Cerebellar cortex (tissue), 1 donor: Measurements from ENCODE around the gene HDDC2.
"Not testable (repeated sequence)": the region's sequence is repeated elsewhere in the genome, so short reads cannot be mapped to it uniquely, and the experiment has no call there.

Source experiments
- DNase-seq: peaks from one replicate; pipeline ENCODE4 v3.0.0-alpha.2; 2015; ENCODE audit warnings: low spot score

The HDDC2 gene

GRCh38 chr6:125306756-125307149 is 5.0 kb upstream of the HDDC2 start:
- no peak for DNase-seq

GRCh38 chr6:125304970-125305660 is 3.3 kb upstream of the HDDC2 start:
- DNase-seq = no peak

GRCh38 chr6:125303512-125303854 is 1.7 kb upstream of the HDDC2 start:
- no peak for DNase-seq

- DNase-seq = no peak
These were observed 1.2 kb upstream of the HDDC2 start for GRCh38 chr6:125302840-125303511.

- DNase-seq = peak; percentile 29
These were observed 754 bp downstream of the HDDC2 start for GRCh38 chr6:125300992-125301434.

GRCh38 chr6:125299257-125299656 is 2.5 kb downstream of the HDDC2 start:
- DNase-seq = no peak

GRCh38 chr6:125296471-125296870 is 5.3 kb downstream of the HDDC2 start:
- no peak for DNase-seq

GRCh38 chr6:125294925-125295324 is 6.8 kb downstream of the HDDC2 start:
- DNase-seq = peak; percentile 64

- DNase-seq = no peak
These were observed 7.7 kb downstream of the HDDC2 start for GRCh38 chr6:125294036-125294435.

GRCh38 chr6:125293587-125293986 is 8.2 kb downstream of the HDDC2 start:
- no peak for DNase-seq

GRCh38 chr6:125287718-125288117 is 14.0 kb downstream of the HDDC2 start:
- DNase-seq = no peak

GRCh38 chr6:125285936-125286335 is 15.8 kb downstream of the HDDC2 start:
- no peak for DNase-seq

- DNase-seq = no peak
These were observed 16.4 kb downstream of the HDDC2 start for GRCh38 chr6:125285353-125285752.

GRCh38 chr6:125282470-125282869 is 19.3 kb downstream of the HDDC2 start:
- not testable (repeated sequence) for DNase-seq

- DNase-seq = not testable (repeated sequence)
These were observed 21.3 kb downstream of the HDDC2 start for GRCh38 chr6:125280370-125281035.

- no peak for DNase-seq
These were observed 21.8 kb downstream of the HDDC2 start for GRCh38 chr6:125279961-125280360.

- no peak for DNase-seq
These were observed 23.9 kb downstream of the HDDC2 start for GRCh38 chr6:125277838-125278237.

- no peak for DNase-seq
These were observed 26.0 kb downstream of the HDDC2 start for GRCh38 chr6:125275779-125276178.

GRCh38 chr6:125274935-125275334 is 26.8 kb downstream of the HDDC2 start:
- DNase-seq = peak; percentile 27

GRCh38 chr6:125273965-125274364 is 27.8 kb downstream of the HDDC2 start:
- peak; percentile 73 for DNase-seq

GRCh38 chr6:125273251-125273650 is 28.5 kb downstream of the HDDC2 start:
- no peak for DNase-seq

- no peak for DNase-seq
These were observed 30.1 kb downstream of the HDDC2 start for GRCh38 chr6:125271486-125272159.

GRCh38 chr6:125270380-125270779 is 31.4 kb downstream of the HDDC2 start:
- no peak for DNase-seq
